Erythroblast (primary cell): ENCODE measurements around the gene SYNE3.

Experiments
- DNase-seq, 2 experiments: peaks; one replicate each; lab custom pipeline; 2025; lab: John Stamatoyannopoulos, UW
- GATA1 ChIP-seq: IDR thresholded peaks from 2 replicates; pipeline ENCODE4 v1.6.1; 2011; ENCODE audit warnings: low read depth, mild to moderate bottlenecking, control low read depth, low read length, moderate library complexity
- POLR2A ChIP-seq: IDR thresholded peaks from 2 replicates; pipeline ENCODE4 v1.6.1; 2011; ENCODE audit warnings: mild to moderate bottlenecking, low read length

Gene SYNE3

GRCh38 chr14:95516554-95517181, at the start of gene SYNE3:
SYNE3 (minus strand) TSS chr14:95516650; CDS start chr14:95475821, 40,829 bp downstream.
- DNase-seq: peak; percentile 76 to 86
- TF ChIP-seq POLR2A (no peak), GATA1 (no peak)

- no peak for DNase-seq
- TF ChIP-seq POLR2A: no peak
- TF ChIP-seq GATA1: no peak
Observed at GRCh38 chr14:95564060-95564459, 47.6 kb upstream of the SYNE3 start.

GRCh38 chr14:95562892-95563685, 46.6 kb upstream of the SYNE3 start:
- TF ChIP-seq POLR2A (no peak), GATA1 (no peak)
- DNase-seq: no peak

- peak; percentile 86 to 93 for DNase-seq
- TF ChIP-seq POLR2A (no peak), GATA1 (no peak)
Observed at GRCh38 chr14:95561001-95561412, 44.6 kb upstream of the SYNE3 start.

GRCh38 chr14:95559203-95559602, 42.8 kb upstream of the SYNE3 start:
- no peak for DNase-seq
- no peak for TF ChIP-seq POLR2A
- no peak for TF ChIP-seq GATA1

- TF ChIP-seq GATA1 (no peak), POLR2A (no peak)
- no peak for DNase-seq
Observed at GRCh38 chr14:95557832-95558231, 41.4 kb upstream of the SYNE3 start.

- no peak for DNase-seq
- no peak for TF ChIP-seq GATA1
- no peak for TF ChIP-seq POLR2A
Observed at GRCh38 chr14:95557291-95557690, 40.8 kb upstream of the SYNE3 start.

GRCh38 chr14:95555053-95555452, 38.6 kb upstream of the SYNE3 start:
- TF ChIP-seq GATA1 (no peak), POLR2A (no peak)
- no peak for DNase-seq

GRCh38 chr14:95553141-95553540, 36.7 kb upstream of the SYNE3 start:
- DNase-seq: no peak
- TF ChIP-seq POLR2A: no peak
- no peak for TF ChIP-seq GATA1

GRCh38 chr14:95551435-95551834, 35.0 kb upstream of the SYNE3 start:
- TF ChIP-seq POLR2A: no peak
- no peak for TF ChIP-seq GATA1
- DNase-seq: no peak

- DNase-seq: no peak
- TF ChIP-seq GATA1: no peak
- no peak for TF ChIP-seq POLR2A
Observed at GRCh38 chr14:95549656-95550585, 33.5 kb upstream of the SYNE3 start.

- DNase-seq: no peak
- no peak for TF ChIP-seq GATA1
- TF ChIP-seq POLR2A: no peak
Observed at GRCh38 chr14:95548328-95548929, 32.0 kb upstream of the SYNE3 start.

- no peak for TF ChIP-seq GATA1
- no peak for TF ChIP-seq POLR2A
- no peak for DNase-seq
Observed at GRCh38 chr14:95547626-95548327, 31.3 kb upstream of the SYNE3 start.
